K562 (cell line): Measurements from ENCODE around the gene AURKB. TPM values are rescaled to one million over a fixed set of nuclear protein-coding genes. Genes with fewer than 3 reads are reported as not detected.

Experiments
- ATF3 ChIP-seq, 2 experiments: fragments of 450-650 bp in 1 of 2; sonication (generic) in 1 of 2; formaldehyde crosslinking in 1 of 2; IDR thresholded peaks in 1 of 2; conservative IDR thresholded peaks in 1 of 2; 2 replicates each; pipeline versions ENCODE4 v1.6.1 to v1.8.1; 2016 to 2023; ENCODE audit warnings: mild to moderate bottlenecking in 2 of 2, moderate library complexity in 2 of 2, inconsistent platforms in 1 of 2, missing genetic modification reagents in 1 of 2
- FOXO4 ChIP-seq: fragments of 450-650 bp; formaldehyde crosslinking; IDR thresholded peaks from 2 replicates; pipeline ENCODE4 v1.4.0; 2020; ENCODE audit warnings: mild to moderate bottlenecking, moderate library complexity
- GABPB2 ChIP-seq: fragments of 250-450 bp; sonication (Bioruptor Pico); conservative IDR thresholded peaks from 2 replicates; pipeline ENCODE4 v1.5.1; 2021; ENCODE audit warnings: mild to moderate bottlenecking
- HLTF ChIP-seq: fragments of 450-650 bp; IDR thresholded peaks from 2 replicates; pipeline ENCODE4 v1.6.1; 2016
- JUNB ChIP-seq: fragments of 450-650 bp; formaldehyde crosslinking; conservative IDR thresholded peaks from 2 replicates; pipeline ENCODE4 v1.4.0; 2020; ENCODE audit warnings: mild to moderate bottlenecking
- NFIX ChIP-seq: fragments of 250-450 bp; sonication (Bioruptor Pico); IDR thresholded peaks from 2 replicates; pipeline ENCODE4 v1.4.0; 2020; ENCODE audit warnings: low read depth, mild to moderate bottlenecking, moderate library complexity
- SP1 ChIP-seq: sonication (generic); formaldehyde crosslinking; IDR thresholded peaks from 2 replicates; pipeline ENCODE4 v1.8.1; 2022; ENCODE audit warnings: mild to moderate bottlenecking, missing genetic modification reagents
- SREBF1 ChIP-seq: fragments of 150-350 bp; IDR thresholded peaks from 2 replicates; pipeline ENCODE4 v1.6.1; 2014; ENCODE audit warnings: antibody characterized with exemption, low read depth, low read length, borderline replicate concordance
- STAT5A ChIP-seq: IDR thresholded peaks from 2 replicates; pipeline ENCODE4 v1.6.1; 2012; ENCODE audit warnings: low read length, inconsistent platforms, borderline replicate concordance
- UBTF ChIP-seq, 2 experiments: IDR thresholded peaks; 2 replicates each; pipeline ENCODE4 v1.6.1; 2012; ENCODE audit warnings: improper control_type of control experiment in 2 of 2, low read depth in 2 of 2, low read length in 2 of 2, borderline replicate concordance in 1 of 2
- ZNF766 ChIP-seq: fragments of 200-800 bp; sonication (Bioruptor generic); conservative IDR thresholded peaks from 2 replicates; pipeline ENCODE4 v1.6.1; 2016; ENCODE audit warnings: missing genetic modification characterization, missing compliant biosample characterization
- polyA plus RNA-seq, 8 experiments: library from polyadenylated mRNA; depleted of rRNA in 4 of 8; stranded (reverse) in 5 of 8; unstranded in 3 of 8; fragments of >200 nt; fragmentation: Nextera tagmentation in 2 of 8; fragmentation: Illumina TruSeq in 1 of 8; extraction: Ambion mirVana in 2 of 8; extraction: Trizol in 1 of 8; gene quantifications; 2 replicates each; pipeline versions ENCODE4 v1.2.1 to v1.2.3, GENCODE V29; 2011 to 2014; ENCODE audit warnings: inconsistent platforms in 1 of 8, missing spikeins in 1 of 8
- total RNA-seq, 7 experiments: library from RNA; depleted of rRNA in 6 of 7; stranded (reverse); fragments of >200 nt in 6 of 7; fragmentation: Illumina TruSeq in 2 of 7; extraction: Trizol in 2 of 7; gene quantifications; 2 replicates each; pipeline versions ENCODE4 v1.2.1 to v1.2.3, GENCODE V29; 2011 to 2021; ENCODE audit warnings: low replicate concordance in 1 of 7
- TF ChIP-seq, protein P1 (sequence below): fragments of 450-650 bp; formaldehyde crosslinking; IDR thresholded peaks from 2 replicates; pipeline ENCODE4 v1.4.0; 2020; ENCODE audit warnings: mild to moderate bottlenecking
- TF ChIP-seq, protein P2 (sequence below): fragments of 200-800 bp; sonication (Bioruptor generic); IDR thresholded peaks from 2 replicates; pipeline ENCODE4 v1.6.1; 2016; ENCODE audit warnings: missing genetic modification characterization, missing compliant biosample characterization

Gene AURKB
- total and polyA plus RNA-seq, 9 of the 15 experiments (the other 6 are each of a cell fraction or from before 2014, with no cell fraction given), result 27.2 to 114 (median 74.8) TPM

- TF ChIP-seq FOXO4 (CRISPR knock-in tag), result no peak
- TF ChIP-seq, protein P1, sequence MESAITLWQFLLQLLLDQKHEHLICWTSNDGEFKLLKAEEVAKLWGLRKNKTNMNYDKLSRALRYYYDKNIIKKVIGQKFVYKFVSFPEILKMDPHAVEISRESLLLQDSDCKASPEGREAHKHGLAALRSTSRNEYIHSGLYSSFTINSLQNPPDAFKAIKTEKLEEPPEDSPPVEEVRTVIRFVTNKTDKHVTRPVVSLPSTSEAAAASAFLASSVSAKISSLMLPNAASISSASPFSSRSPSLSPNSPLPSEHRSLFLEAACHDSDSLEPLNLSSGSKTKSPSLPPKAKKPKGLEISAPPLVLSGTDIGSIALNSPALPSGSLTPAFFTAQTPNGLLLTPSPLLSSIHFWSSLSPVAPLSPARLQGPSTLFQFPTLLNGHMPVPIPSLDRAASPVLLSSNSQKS (CRISPR knock-in tag), result no peak
- no peak for TF ChIP-seq SREBF1
- peak; percentile 22; the same call in 1 of the 2 replicates for TF ChIP-seq HLTF
- TF ChIP-seq NFIX (CRISPR knock-in tag), result no peak
- TF ChIP-seq UBTF (IDR thresholded peaks at IDR 0.05; ENCODE audit: borderline replicate concordance in 1 of 2, low read depth in 2 of 2, low read length in 2 of 2), result peak; percentile 87 to 91; a peak in 3 of 4 replicates
- peak; percentile 83 for TF ChIP-seq SP1
- TF ChIP-seq JUNB, result no peak
- TF ChIP-seq, protein P2, sequence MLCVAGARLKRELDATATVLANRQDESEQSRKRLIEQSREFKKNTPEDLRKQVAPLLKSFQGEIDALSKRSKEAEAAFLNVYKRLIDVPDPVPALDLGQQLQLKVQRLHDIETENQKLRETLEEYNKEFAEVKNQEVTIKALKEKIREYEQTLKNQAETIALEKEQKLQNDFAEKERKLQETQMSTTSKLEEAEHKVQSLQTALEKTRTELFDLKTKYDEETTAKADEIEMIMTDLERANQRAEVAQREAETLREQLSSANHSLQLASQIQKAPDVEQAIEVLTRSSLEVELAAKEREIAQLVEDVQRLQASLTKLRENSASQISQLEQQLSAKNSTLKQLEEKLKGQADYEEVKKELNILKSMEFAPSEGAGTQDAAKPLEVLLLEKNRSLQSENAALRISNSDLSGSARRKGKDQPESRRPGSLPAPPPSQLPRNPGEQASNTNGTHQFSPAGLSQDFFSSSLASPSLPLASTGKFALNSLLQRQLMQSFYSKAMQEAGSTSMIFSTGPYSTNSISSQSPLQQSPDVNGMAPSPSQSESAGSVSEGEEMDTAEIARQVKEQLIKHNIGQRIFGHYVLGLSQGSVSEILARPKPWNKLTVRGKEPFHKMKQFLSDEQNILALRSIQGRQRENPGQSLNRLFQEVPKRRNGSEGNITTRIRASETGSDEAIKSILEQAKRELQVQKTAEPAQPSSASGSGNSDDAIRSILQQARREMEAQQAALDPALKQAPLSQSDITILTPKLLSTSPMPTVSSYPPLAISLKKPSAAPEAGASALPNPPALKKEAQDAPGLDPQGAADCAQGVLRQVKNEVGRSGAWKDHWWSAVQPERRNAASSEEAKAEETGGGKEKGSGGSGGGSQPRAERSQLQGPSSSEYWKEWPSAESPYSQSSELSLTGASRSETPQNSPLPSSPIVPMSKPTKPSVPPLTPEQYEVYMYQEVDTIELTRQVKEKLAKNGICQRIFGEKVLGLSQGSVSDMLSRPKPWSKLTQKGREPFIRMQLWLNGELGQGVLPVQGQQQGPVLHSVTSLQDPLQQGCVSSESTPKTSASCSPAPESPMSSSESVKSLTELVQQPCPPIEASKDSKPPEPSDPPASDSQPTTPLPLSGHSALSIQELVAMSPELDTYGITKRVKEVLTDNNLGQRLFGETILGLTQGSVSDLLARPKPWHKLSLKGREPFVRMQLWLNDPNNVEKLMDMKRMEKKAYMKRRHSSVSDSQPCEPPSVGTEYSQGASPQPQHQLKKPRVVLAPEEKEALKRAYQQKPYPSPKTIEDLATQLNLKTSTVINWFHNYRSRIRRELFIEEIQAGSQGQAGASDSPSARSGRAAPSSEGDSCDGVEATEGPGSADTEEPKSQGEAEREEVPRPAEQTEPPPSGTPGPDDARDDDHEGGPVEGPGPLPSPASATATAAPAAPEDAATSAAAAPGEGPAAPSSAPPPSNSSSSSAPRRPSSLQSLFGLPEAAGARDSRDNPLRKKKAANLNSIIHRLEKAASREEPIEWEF, result no peak
- no peak for TF ChIP-seq GABPB2 (CRISPR knock-in tag)
- no peak for TF ChIP-seq STAT5A
- no peak for TF ChIP-seq ATF3 (IDR thresholded peaks at IDR 0.05)
- TF ChIP-seq ATF3 (CRISPR knock-in tag; conservative IDR thresholded peaks at IDR 0.05), result no peak
- no peak for TF ChIP-seq ZNF766 (CRISPR knock-in tag)
Observed at GRCh38 chr17:8189711-8190477, 20.5 kb downstream of the AURKB start, which contains the start of gene BORCS6 (continued).
